COR-L47 (cell line): ENCODE measurements around the gene UNC119B.

ENCODE experiments used
- DNase-seq: peaks from one replicate; lab custom pipeline; 2025; lab: John Stamatoyannopoulos, UW

UNC119B gene

GRCh38 chr12:120739821-120740613 lies 29.8 kb downstream of the UNC119B start:
- no peak for DNase-seq

- DNase-seq: no peak
These were observed 30.6 kb downstream of the UNC119B start for GRCh38 chr12:120740871-120741270.

- no peak for DNase-seq
These were observed 31.5 kb downstream of the UNC119B start for GRCh38 chr12:120741476-120742421.

- no peak for DNase-seq
These were observed 34.8 kb downstream of the UNC119B start for GRCh38 chr12:120744922-120745493.

- no peak for DNase-seq
These were observed 38.0 kb downstream of the UNC119B start for GRCh38 chr12:120748242-120748641.

- no peak for DNase-seq
These were observed 39.0 kb downstream of the UNC119B start for GRCh38 chr12:120749256-120749655.

- DNase-seq: no peak
These were observed 40.5 kb downstream of the UNC119B start for GRCh38 chr12:120750806-120751205.

- no peak for DNase-seq
These were observed 41.1 kb downstream of the UNC119B start for GRCh38 chr12:120751389-120751788.

GRCh38 chr12:120754792-120755191 lies 44.5 kb downstream of the UNC119B start:
- DNase-seq: no peak

- DNase-seq: no peak
These were observed 45.0 kb downstream of the UNC119B start for GRCh38 chr12:120755269-120755668.

GRCh38 chr12:120757226-120757742 lies 47.0 kb downstream of the UNC119B start:
- DNase-seq: no peak

GRCh38 chr12:120757949-120758348 lies 47.7 kb downstream of the UNC119B start:
- DNase-seq: no peak

- no peak for DNase-seq
These were observed 48.7 kb downstream of the UNC119B start for GRCh38 chr12:120758798-120759590.

GRCh38 chr12:120759591-120760348 lies 49.5 kb downstream of the UNC119B start:
- peak; percentile 86 for DNase-seq

GRCh38 chr12:120760349-120761254 lies 50.3 kb downstream of the UNC119B start:
- no peak for DNase-seq

GRCh38 chr12:120761519-120761934 lies 51.3 kb downstream of the UNC119B start:
- DNase-seq: no peak

- DNase-seq: no peak
These were observed 51.8 kb downstream of the UNC119B start for GRCh38 chr12:120762086-120762485.

GRCh38 chr12:120763250-120763649 lies 53.0 kb downstream of the UNC119B start:
- no peak for DNase-seq

- DNase-seq: no peak
These were observed 54.6 kb downstream of the UNC119B start for GRCh38 chr12:120764816-120765215.

GRCh38 chr12:120766566-120766965 lies 56.3 kb downstream of the UNC119B start:
- no peak for DNase-seq
